Measurements from ENCODE around the gene KCNJ9. TPM values are rescaled to one million over a fixed set of nuclear protein-coding genes. Genes with fewer than 3 reads are reported as not detected.

Gene KCNJ9
- total RNA-seq, 1 experiment from 2014 or later = not detected

GRCh38 chr1:160062230-160062532 is 19.2 kb upstream of the KCNJ9 start:
- no peak overlapping the region for H3K4me3 Mint-ChIP-seq (ENCODE audit: unreplicated experiment)
- no peak overlapping the region for H3K27ac Mint-ChIP-seq (ENCODE audit: unreplicated experiment)
- intact Hi-C loops (cut with micrococcal nuclease; ENCODE audit: unreplicated experiment) = no loop called here
- H3K36me3 Mint-ChIP-seq (ENCODE audit: insufficient read depth, unreplicated experiment) = no peaks in the 10 kb centered on the region
- Histone ChIP-seq H3K4me3 (ENCODE audit: low read depth, low read length) (no peak overlapping the region), H3K36me3 (ENCODE audit: control insufficient read depth, insufficient read depth, low read length) (no peaks in the 10 kb centered on the region), H3K27me3 (replicated peaks; ENCODE audit: control insufficient read depth, insufficient read depth, low read length) (no peaks in the 10 kb centered on the region), H3K9me3 (no peaks in the 10 kb centered on the region), H3K4me1 (peaks cover 15% of the 10 kb centered on the region)
- no peaks in the 10 kb centered on the region for H3K9me3 Mint-ChIP-seq (ENCODE audit: unreplicated experiment)
- no peaks in the 10 kb centered on the region for H3K4me1 Mint-ChIP-seq (ENCODE audit: low read depth, unreplicated experiment)
- POLR2A ChIA-PET = no interaction called here
- no peak for DNase-seq
- TF ChIP-seq CTCF (IDR thresholded peaks at IDR 0.05; ENCODE audit: insufficient read depth in 1 of 2, low read depth in 1 of 2, low read length in 1 of 2, severe bottlenecking in 1 of 2, unreplicated experiment in 1 of 2) = no peak
- BruUV-seq (replicated peaks) = no TSS peak
- CTCF ChIA-PET = no interaction called here
- H3K27me3 Mint-ChIP-seq (ENCODE audit: insufficient read depth, unreplicated experiment) = peaks cover 2% of the 10 kb centered on the region

DNA sequence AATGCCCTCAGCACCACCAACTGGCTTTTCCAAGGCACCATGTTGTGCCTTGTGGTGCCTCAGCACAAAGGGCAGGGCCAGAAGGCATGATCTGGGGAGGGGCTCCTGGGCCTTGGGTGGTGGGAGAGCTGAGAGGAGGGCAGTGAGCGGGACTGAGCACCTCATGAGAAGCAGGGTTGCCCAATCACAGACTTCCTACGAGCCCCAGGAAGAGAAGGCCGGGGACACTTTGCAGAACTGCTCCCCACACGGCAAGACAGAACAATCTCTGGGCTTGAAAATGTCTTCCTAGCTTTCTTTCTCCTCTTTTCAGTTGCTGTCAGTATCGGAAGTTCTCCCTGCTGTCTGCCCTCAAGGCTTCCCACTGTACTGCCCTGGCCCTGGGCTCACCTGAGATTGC is 18.2 kb upstream of the KCNJ9 start:
- no peak overlapping the region for H3K4me3 Mint-ChIP-seq (ENCODE audit: unreplicated experiment)
- ChIA-PET POLR2A (no interaction called here), CTCF (interaction anchor here (1.1 to 1.8 kb wide), 2 partner anchors 22 to 55 kb away, joined by 3 to 6 read pairs; no protein-coding TSS in a partner anchor)
- H3K36me3 Mint-ChIP-seq (ENCODE audit: insufficient read depth, unreplicated experiment) = no peaks in the 10 kb centered on the region
- H3K36me3 ChIP-seq (ENCODE audit: control insufficient read depth, insufficient read depth, low read length) = no peaks in the 10 kb centered on the region
- intact Hi-C loops (cut with micrococcal nuclease; ENCODE audit: unreplicated experiment) = no loop called here
- H3K9me3 Mint-ChIP-seq (ENCODE audit: unreplicated experiment) = no peaks in the 10 kb centered on the region
- H3K4me3 ChIP-seq (ENCODE audit: low read depth, low read length) = no peak overlapping the region
- H3K27ac Mint-ChIP-seq (ENCODE audit: unreplicated experiment) = no peak overlapping the region
- no TSS peak for BruUV-seq (replicated peaks)
- H3K27me3 ChIP-seq (replicated peaks; ENCODE audit: control insufficient read depth, insufficient read depth, low read length) = no peaks in the 10 kb centered on the region
- H3K4me1 Mint-ChIP-seq (ENCODE audit: low read depth, unreplicated experiment) = no peaks in the 10 kb centered on the region
- peaks cover 2% of the 10 kb centered on the region for H3K27me3 Mint-ChIP-seq (ENCODE audit: insufficient read depth, unreplicated experiment)
- peaks cover 15% of the 10 kb centered on the region for H3K4me1 ChIP-seq
- DNase-seq = no peak
- no peak for TF ChIP-seq CTCF (IDR thresholded peaks at IDR 0.05; ENCODE audit: insufficient read depth in 1 of 2, low read depth in 1 of 2, low read length in 1 of 2, severe bottlenecking in 1 of 2, unreplicated experiment in 1 of 2)
- no peaks in the 10 kb centered on the region for H3K9me3 ChIP-seq

GRCh38 chr1:160064164-160064563 is 17.2 kb upstream of the KCNJ9 start:
- Mint-ChIP-seq H3K27ac (ENCODE audit: unreplicated experiment) (no peak overlapping the region), H3K9me3 (ENCODE audit: unreplicated experiment) (no peaks in the 10 kb centered on the region), H3K27me3 (ENCODE audit: insufficient read depth, unreplicated experiment) (peaks cover 5% of the 10 kb centered on the region), H3K4me3 (ENCODE audit: unreplicated experiment) (no peak overlapping the region), H3K36me3 (ENCODE audit: insufficient read depth, unreplicated experiment) (no peaks in the 10 kb centered on the region), H3K4me1 (ENCODE audit: low read depth, unreplicated experiment) (no peaks in the 10 kb centered on the region)
- ChIA-PET POLR2A (interaction anchor here (0.6 kb wide), 1 partner anchor 10 kb away, joined by 3 read pairs; no protein-coding TSS in a partner anchor), CTCF (interaction anchor here (1.8 kb wide), 1 partner anchor 21 kb away, joined by 6 read pairs; no protein-coding TSS in a partner anchor)
- DNase-seq = no peak
- Histone ChIP-seq H3K36me3 (ENCODE audit: control insufficient read depth, insufficient read depth, low read length) (no peaks in the 10 kb centered on the region), H3K4me3 (ENCODE audit: low read depth, low read length) (no peak overlapping the region), H3K4me1 (peaks cover 15% of the 10 kb centered on the region), H3K27me3 (replicated peaks; ENCODE audit: control insufficient read depth, insufficient read depth, low read length) (no peaks in the 10 kb centered on the region), H3K9me3 (no peaks in the 10 kb centered on the region)
- no peak for TF ChIP-seq CTCF (IDR thresholded peaks at IDR 0.05; ENCODE audit: insufficient read depth in 1 of 2, low read depth in 1 of 2, low read length in 1 of 2, severe bottlenecking in 1 of 2, unreplicated experiment in 1 of 2)
- intact Hi-C loops (cut with micrococcal nuclease; ENCODE audit: unreplicated experiment) = no loop called here
- no TSS peak for BruUV-seq (replicated peaks)
